HG03135 (cell line): ENCODE results near the gene DENND1A.
A peak's percentile ranks its signal among the peaks of the same experiment; 100 is the strongest.

Experiments
- ATAC-seq: cut with Tn5 transposase; IDR thresholded peaks from one replicate; pipeline ENCODE4 v1.9.1; 2021; ENCODE audit warnings: mild to moderate bottlenecking, moderate library complexity; ENCODE audit not compliant: unreplicated experiment

DENND1A gene

GRCh38 chr9:123350590-123351310, 579.2 kb downstream of the DENND1A start:
- no peak for ATAC-seq

GRCh38 chr9:123349691-123350480, 580.0 kb downstream of the DENND1A start:
- no peak for ATAC-seq

- ATAC-seq: no peak
Observed at GRCh38 chr9:123349033-123349432, 580.9 kb downstream of the DENND1A start.

GRCh38 chr9:123348317-123348992, 581.5 kb downstream of the DENND1A start:
- ATAC-seq: no peak

- no peak for ATAC-seq
Observed at GRCh38 chr9:123347289-123348060, 582.5 kb downstream of the DENND1A start.

GRCh38 chr9:123346826-123347225, 583.1 kb downstream of the DENND1A start:
- ATAC-seq: no peak

GRCh38 chr9:123346026-123346425, 583.9 kb downstream of the DENND1A start:
- no peak for ATAC-seq

GRCh38 chr9:123345567-123345955, 584.4 kb downstream of the DENND1A start:
- ATAC-seq: no peak

- ATAC-seq: no peak
Observed at GRCh38 chr9:123344192-123344949, 585.6 kb downstream of the DENND1A start.

- ATAC-seq: no peak
Observed at GRCh38 chr9:123343443-123344191, 586.3 kb downstream of the DENND1A start.

- no peak for ATAC-seq
Observed at GRCh38 chr9:123342247-123342646, 587.7 kb downstream of the DENND1A start.

GRCh38 chr9:123341816-123342215, 588.1 kb downstream of the DENND1A start:
- ATAC-seq: no peak

- peak; percentile 50 for ATAC-seq
Observed at GRCh38 chr9:123339666-123340510, 590.0 kb downstream of the DENND1A start.

- ATAC-seq: peak; percentile 67
Observed at GRCh38 chr9:123338710-123339665, 590.9 kb downstream of the DENND1A start.

- ATAC-seq: no peak
Observed at GRCh38 chr9:123337971-123338370, 592.0 kb downstream of the DENND1A start.

GRCh38 chr9:123336959-123337358, 593.0 kb downstream of the DENND1A start:
- ATAC-seq: no peak

GRCh38 chr9:123336449-123336848, 593.5 kb downstream of the DENND1A start:
- ATAC-seq: no peak

- no peak for ATAC-seq
Observed at GRCh38 chr9:123335986-123336329, 594.0 kb downstream of the DENND1A start.
